K562 (cell line): ENCODE measurements around the gene CTNS. TPM values are rescaled to one million over a fixed set of nuclear protein-coding genes. Genes with fewer than 3 reads are reported as not detected.

ENCODE experiments used
- ATAC-seq: fragments of 200-7000 bp; cut with Tn5 transposase; 3 replicates; pipeline ENCODE4 v1.9.1; 2020; ENCODE audit warnings: moderate library complexity
- BruUV-seq: library from RNA; stranded (reverse); fragments of 400-500 nt; replicated peaks from 2 replicates; lab custom pipeline; 2021; lab: Mats Ljungman, UMichigan
- CTCF ChIA-PET: fragments of 300-600 bp; formaldehyde crosslinking; extraction: SDS; loops from one replicate; lab custom pipeline; 2021; ENCODE audit warnings: low intra/inter-chr PET ratio; lab: Yijun Ruan, JAX
- POLR2A ChIA-PET: fragments of 300-600, 350-650 bp; sonication (Branson Sonifier 250); formaldehyde crosslinking; extraction: SDS; loops from one replicate; lab custom pipeline; 2021; ENCODE audit warnings: antibody characterized with exemption, inconsistent platforms; lab: Yijun Ruan, JAX
- DNase-seq, 4 experiments: peaks; one replicate each; pipeline versions ENCODE4 v3.0.0 to v3.0.0-alpha.2; 2011 to 2018; ENCODE audit warnings: low spot score in 3 of 4, mixed read lengths in 3 of 4; ENCODE audit errors: extremely low read depth in 1 of 4
- FAIRE-seq: peaks from 2 replicates; lab custom pipeline; 2011; peaks lifted over from hg19 to GRCh38; lab: Jason Lieb, UNC
- H2AFZ ChIP-seq: 2 replicates; pipeline ENCODE4 v1.6.0; 2011; ENCODE audit warnings: low read depth, low read length, control low read depth, inconsistent platforms
- H3K27ac ChIP-seq: fragments of 200-600 bp; 3 replicates; pipeline ENCODE4 v1.8.0; 2011; ENCODE audit warnings: low read depth, mild to moderate bottlenecking, control low read depth, inconsistent platforms, low read length, moderate library complexity, mixed read lengths; ENCODE audit errors: extremely low read depth
- H3K27me3 ChIP-seq, 2 experiments: fragments of 300-600 bp in 1 of 2; 2 replicates in 1 of 2; 3 replicates in 1 of 2; pipeline versions ENCODE4 v1.6.0 to v1.8.0; 2011; ENCODE audit warnings: inconsistent platforms in 2 of 2, low read length in 2 of 2, mild to moderate bottlenecking in 1 of 2, mixed read lengths in 1 of 2, moderate library complexity in 1 of 2; ENCODE audit not compliant: control insufficient read depth in 2 of 2, insufficient read depth in 2 of 2
- H3K36me3 ChIP-seq: fragments of 300-600 bp; 3 replicates; pipeline ENCODE4 v1.8.0; 2011; ENCODE audit warnings: mild to moderate bottlenecking, low read length, inconsistent platforms; ENCODE audit not compliant: control insufficient read depth, insufficient read depth
- H3K4me1 ChIP-seq, 2 experiments: fragments of 200-600 bp in 1 of 2; replicated peaks in 1 of 2; 2 replicates in 1 of 2; 3 replicates in 1 of 2; pipeline versions ENCODE4 v1.5.1 to v1.8.0; 2011; ENCODE audit warnings: inconsistent platforms in 2 of 2, low read length in 2 of 2, mild to moderate bottlenecking in 1 of 2, mixed read lengths in 1 of 2, moderate library complexity in 1 of 2; ENCODE audit not compliant: control insufficient read depth in 2 of 2, insufficient read depth in 2 of 2
- H3K4me2 ChIP-seq: 2 replicates; pipeline ENCODE4 v1.6.1; 2011; ENCODE audit warnings: low read length, control low read depth, inconsistent platforms, mixed read lengths; ENCODE audit not compliant: insufficient read depth
- H3K4me3 ChIP-seq: fragments of 200-600 bp; sonication (generic), shearing (Covaris generic); 2 replicates; pipeline ENCODE4 v1.5.1; 2016; ENCODE audit warnings: control low read depth, inconsistent platforms
- H3K79me2 ChIP-seq: fragments of 200-600 bp; 3 replicates; pipeline ENCODE4 v1.8.0; 2011; ENCODE audit warnings: low read length, inconsistent platforms; ENCODE audit not compliant: control insufficient read depth, insufficient read depth
- H3K9ac ChIP-seq, 2 experiments: 2 replicates each; pipeline versions ENCODE4 v1.6.0 to v1.6.1; 2011; ENCODE audit warnings: low read depth in 2 of 2, low read length in 2 of 2, control low read depth in 1 of 2, inconsistent platforms in 1 of 2, mild to moderate bottlenecking in 1 of 2, mixed read lengths in 1 of 2; ENCODE audit not compliant: insufficient read depth in 1 of 2
- H3K9me1 ChIP-seq: one replicate; pipeline ENCODE4 v1.6.0; 2011; ENCODE audit warnings: inconsistent platforms, mild to moderate bottlenecking, low read length, moderate library complexity; ENCODE audit not compliant: control insufficient read depth, insufficient read depth
- H3K9me3 ChIP-seq: replicated peaks from 2 replicates; pipeline ENCODE4 v1.5.1; 2011; ENCODE audit warnings: low read depth, low read length, inconsistent platforms; ENCODE audit not compliant: control insufficient read depth, insufficient read depth
- H4K20me1 ChIP-seq: replicated peaks from 2 replicates; pipeline ENCODE4 v1.6.1; 2011; ENCODE audit warnings: low read length, inconsistent platforms, mixed read lengths; ENCODE audit not compliant: control insufficient read depth, insufficient read depth
- ATF3 ChIP-seq, 2 experiments: fragments of 450-650 bp in 1 of 2; sonication (generic) in 1 of 2; formaldehyde crosslinking in 1 of 2; IDR thresholded peaks in 1 of 2; conservative IDR thresholded peaks in 1 of 2; 2 replicates each; pipeline versions ENCODE4 v1.6.1 to v1.8.1; 2016 to 2023; ENCODE audit warnings: mild to moderate bottlenecking in 2 of 2, moderate library complexity in 2 of 2, inconsistent platforms in 1 of 2, missing genetic modification reagents in 1 of 2
- CXXC5 ChIP-seq: fragments of 250-450 bp; sonication (Bioruptor Pico); IDR thresholded peaks from 2 replicates; pipeline ENCODE4 v1.8.0; 2022; ENCODE audit warnings: inconsistent platforms, mild to moderate bottlenecking, moderate library complexity
- FOXP1 ChIP-seq: sonication (generic); formaldehyde crosslinking; IDR thresholded peaks from 2 replicates; pipeline ENCODE4 v1.8.0; 2022; ENCODE audit warnings: mild to moderate bottlenecking, missing genetic modification reagents
- HDAC2 ChIP-seq: fragments of 450-650 bp; IDR thresholded peaks from 2 replicates; pipeline ENCODE4 v1.6.1; 2016; ENCODE audit warnings: mild to moderate bottlenecking
- HDAC8 ChIP-seq: fragments of 450-650 bp; IDR thresholded peaks from 2 replicates; pipeline ENCODE4 v1.6.1; 2016; ENCODE audit warnings: mild to moderate bottlenecking, missing genetic modification characterization, moderate library complexity, missing compliant biosample characterization
- MYC ChIP-seq, 2 experiments: fragments of 250-450 bp in 1 of 2; sonication (Bioruptor Pico) in 1 of 2; IDR thresholded peaks; 2 replicates each; pipeline versions ENCODE4 v1.5.1 to v1.6.1; 2012 to 2021; ENCODE audit warnings: low read depth in 2 of 2, borderline replicate concordance in 1 of 2, improper control_type of control experiment in 1 of 2, low read length in 1 of 2, mild to moderate bottlenecking in 1 of 2, moderate library complexity in 1 of 2
- NFIC ChIP-seq: fragments of 450-650 bp; IDR thresholded peaks from 2 replicates; pipeline ENCODE4 v1.6.1; 2017; ENCODE audit warnings: mild to moderate bottlenecking, inconsistent platforms
- SPI1 ChIP-seq: IDR thresholded peaks from 2 replicates; pipeline ENCODE4 v1.6.1; 2011; ENCODE audit warnings: low read depth, low read length, control low read depth, borderline replicate concordance
- TEAD4 ChIP-seq, 2 experiments: sonication (generic) in 1 of 2; formaldehyde crosslinking in 1 of 2; IDR thresholded peaks; 2 replicates each; pipeline versions ENCODE4 v1.6.1 to v1.8.0; 2012 to 2022; ENCODE audit warnings: borderline replicate concordance in 1 of 2, inconsistent platforms in 1 of 2, low read length in 1 of 2, mild to moderate bottlenecking in 1 of 2, missing genetic modification reagents in 1 of 2
- ZBED1 ChIP-seq: IDR thresholded peaks from 2 replicates; pipeline ENCODE4 v1.6.1; 2014
- ZEB2 ChIP-seq: fragments of 450-650 bp; IDR thresholded peaks from 2 replicates; pipeline ENCODE4 v1.6.1; 2016
- WGBS: fragments of 100-300 bp; shearing (Covaris generic); methylation state at CpG from one replicate; pipeline ENCODE4 v1.1.6; 2016; ENCODE audit warnings: low coverage, mixed read lengths; ENCODE audit not compliant: insufficient coverage; ENCODE audit errors: missing lambda C conversion rate; 5-methylcytosine and 5-hydroxymethylcytosine counted together
- in situ Hi-C: fragments of 300-500 bp; cut with MboI; formaldehyde crosslinking; loops from 4 replicates; pipeline ENCODE4 v1.15.0; 2018; ENCODE audit warnings: inconsistent platforms, mixed read lengths
- intact Hi-C: fragments of 100-400 bp; cut with micrococcal nuclease; formaldehyde crosslinking; loops from 2 replicates; pipeline ENCODE4 v1.14.2; 2022
- polyA plus RNA-seq, 8 experiments: library from polyadenylated mRNA; depleted of rRNA in 4 of 8; stranded (reverse) in 5 of 8; unstranded in 3 of 8; fragments of >200 nt; fragmentation: Nextera tagmentation in 2 of 8; fragmentation: Illumina TruSeq in 1 of 8; extraction: Ambion mirVana in 2 of 8; extraction: Trizol in 1 of 8; gene quantifications; 2 replicates each; pipeline versions ENCODE4 v1.2.1 to v1.2.3, GENCODE V29; 2011 to 2014; ENCODE audit warnings: inconsistent platforms in 1 of 8, missing spikeins in 1 of 8
- total RNA-seq, 7 experiments: library from RNA; depleted of rRNA in 6 of 7; stranded (reverse); fragments of >200 nt in 6 of 7; fragmentation: Illumina TruSeq in 2 of 7; extraction: Trizol in 2 of 7; gene quantifications; 2 replicates each; pipeline versions ENCODE4 v1.2.1 to v1.2.3, GENCODE V29; 2011 to 2021; ENCODE audit warnings: low replicate concordance in 1 of 7
- TF ChIP-seq, protein P1 (sequence below), 2 experiments: IDR thresholded peaks; 2 replicates each; pipeline ENCODE4 v1.6.1; 2012; ENCODE audit warnings: improper control_type of control experiment in 2 of 2, low read depth in 2 of 2, low read length in 2 of 2, borderline replicate concordance in 1 of 2
- TF ChIP-seq, protein P2 (sequence below): IDR thresholded peaks from 2 replicates; pipeline ENCODE4 v1.6.1; 2011; ENCODE audit warnings: borderline replicate concordance, low read depth, mild to moderate bottlenecking, moderate library complexity, low read length; ENCODE audit not compliant: insufficient read depth, poor library complexity, severe bottlenecking

The CTNS gene
- total and polyA plus RNA-seq, 9 of the 15 experiments (the other 6 are each of a cell fraction or from before 2014, with no cell fraction given): 0.66 to 8.4 (median 4.9) TPM

GRCh38 chr17:3667366-3668278, 31.1 kb downstream of the CTNS start:
- in situ Hi-C loops (no loop called here), intact Hi-C loops (no loop called here)
- peak overlapping the region; percentile 79 for H3K4me2 ChIP-seq
- ChIA-PET CTCF (no interaction called here), POLR2A (interaction anchor here (0.6 to 1.6 kb wide), 5 partner anchors 9 to 27 kb away, joined by 3 to 5 read pairs (median 3); no protein-coding TSS in a partner anchor)
- H4K20me1 ChIP-seq: 0 out of 2 replicates have a peak, but pooled peaks cover 16% of the 10 kb centered on the region
- H2AFZ ChIP-seq: peak overlapping the region; percentile 75
- H3K9ac ChIP-seq: peak overlapping the region; percentile 53 to 90
- no peaks in the 10 kb centered on the region for H3K9me3 ChIP-seq
- peaks cover 7% of the 10 kb centered on the region; the same call in 2 of the 3 replicates for H3K36me3 ChIP-seq
- peaks cover 20% of the 10 kb centered on the region for H3K79me2 ChIP-seq
- FAIRE-seq (peak; percentile 90), ATAC-seq (peak; percentile 76), DNase-seq (peak; percentile 51 to 88 (median 74))
- BruUV-seq: TSS peak; percentile 39
- peak overlapping the region; percentile 57 for H3K27ac ChIP-seq
- H3K27me3 ChIP-seq: no peaks in the 10 kb centered on the region
- H3K4me1 ChIP-seq: peaks cover 6 to 37% of the 10 kb centered on the region in 2 experiments; a peak in 4 of 5 replicates
- 0% methylated on average over 18 of the region's 39 CpGs for WGBS
- H3K9me1 ChIP-seq: peaks cover 6% of the 10 kb centered on the region
- peak overlapping the region; percentile 87 for H3K4me3 ChIP-seq
- TF ChIP-seq NFIC (peak; percentile 85), SPI1 (peak; percentile 45; the same call in 1 of the 2 replicates), TEAD4 (IDR thresholded peaks at IDR 0.05; ENCODE audit: low read length) (peak; percentile 40; the same call in 1 of the 2 replicates), TEAD4 (CRISPR knock-in tag; IDR thresholded peaks at IDR 0.05; ENCODE audit: borderline replicate concordance) (no peak), ZBED1 (no peak), CXXC5 (CRISPR knock-in tag) (peak; percentile 47; the same call in 1 of the 2 replicates), HDAC2 (0 out of 2 replicates have a peak, but pooled peaks have one; percentile 28), HDAC8 (tag) (no peak), ZEB2 (0 out of 2 replicates have a peak, but pooled peaks have one; percentile 26), MYC (IDR thresholded peaks at IDR 0.05; ENCODE audit: low read depth, low read length) (peak; percentile 7; the same call in 1 of the 2 replicates), MYC (CRISPR knock-in tag; IDR thresholded peaks at IDR 0.05; ENCODE audit: borderline replicate concordance, low read depth) (no peak), FOXP1 (no peak), ATF3 (IDR thresholded peaks at IDR 0.05) (peak; percentile 43; the same call in 1 of the 2 replicates), ATF3 (CRISPR knock-in tag; conservative IDR thresholded peaks at IDR 0.05) (no peak)
- TF ChIP-seq, protein P1, sequence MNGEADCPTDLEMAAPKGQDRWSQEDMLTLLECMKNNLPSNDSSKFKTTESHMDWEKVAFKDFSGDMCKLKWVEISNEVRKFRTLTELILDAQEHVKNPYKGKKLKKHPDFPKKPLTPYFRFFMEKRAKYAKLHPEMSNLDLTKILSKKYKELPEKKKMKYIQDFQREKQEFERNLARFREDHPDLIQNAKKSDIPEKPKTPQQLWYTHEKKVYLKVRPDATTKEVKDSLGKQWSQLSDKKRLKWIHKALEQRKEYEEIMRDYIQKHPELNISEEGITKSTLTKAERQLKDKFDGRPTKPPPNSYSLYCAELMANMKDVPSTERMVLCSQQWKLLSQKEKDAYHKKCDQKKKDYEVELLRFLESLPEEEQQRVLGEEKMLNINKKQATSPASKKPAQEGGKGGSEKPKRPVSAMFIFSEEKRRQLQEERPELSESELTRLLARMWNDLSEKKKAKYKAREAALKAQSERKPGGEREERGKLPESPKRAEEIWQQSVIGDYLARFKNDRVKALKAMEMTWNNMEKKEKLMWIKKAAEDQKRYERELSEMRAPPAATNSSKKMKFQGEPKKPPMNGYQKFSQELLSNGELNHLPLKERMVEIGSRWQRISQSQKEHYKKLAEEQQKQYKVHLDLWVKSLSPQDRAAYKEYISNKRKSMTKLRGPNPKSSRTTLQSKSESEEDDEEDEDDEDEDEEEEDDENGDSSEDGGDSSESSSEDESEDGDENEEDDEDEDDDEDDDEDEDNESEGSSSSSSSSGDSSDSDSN (IDR thresholded peaks at IDR 0.05; ENCODE audit: borderline replicate concordance in 1 of 2, low read depth in 2 of 2, low read length in 2 of 2): peak; percentile 52 to 72; a peak in 3 of 4 replicates
- TF ChIP-seq, protein P2, sequence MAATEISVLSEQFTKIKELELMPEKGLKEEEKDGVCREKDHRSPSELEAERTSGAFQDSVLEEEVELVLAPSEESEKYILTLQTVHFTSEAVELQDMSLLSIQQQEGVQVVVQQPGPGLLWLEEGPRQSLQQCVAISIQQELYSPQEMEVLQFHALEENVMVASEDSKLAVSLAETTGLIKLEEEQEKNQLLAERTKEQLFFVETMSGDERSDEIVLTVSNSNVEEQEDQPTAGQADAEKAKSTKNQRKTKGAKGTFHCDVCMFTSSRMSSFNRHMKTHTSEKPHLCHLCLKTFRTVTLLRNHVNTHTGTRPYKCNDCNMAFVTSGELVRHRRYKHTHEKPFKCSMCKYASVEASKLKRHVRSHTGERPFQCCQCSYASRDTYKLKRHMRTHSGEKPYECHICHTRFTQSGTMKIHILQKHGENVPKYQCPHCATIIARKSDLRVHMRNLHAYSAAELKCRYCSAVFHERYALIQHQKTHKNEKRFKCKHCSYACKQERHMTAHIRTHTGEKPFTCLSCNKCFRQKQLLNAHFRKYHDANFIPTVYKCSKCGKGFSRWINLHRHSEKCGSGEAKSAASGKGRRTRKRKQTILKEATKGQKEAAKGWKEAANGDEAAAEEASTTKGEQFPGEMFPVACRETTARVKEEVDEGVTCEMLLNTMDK: peak; percentile 1
